ENCODE results near the gene RBM44.
"Not testable (repeated sequence)": the region's sequence is repeated elsewhere in the genome, so short reads cannot be mapped to it uniquely, and the experiment has no call there.

RBM44 gene, protein sequence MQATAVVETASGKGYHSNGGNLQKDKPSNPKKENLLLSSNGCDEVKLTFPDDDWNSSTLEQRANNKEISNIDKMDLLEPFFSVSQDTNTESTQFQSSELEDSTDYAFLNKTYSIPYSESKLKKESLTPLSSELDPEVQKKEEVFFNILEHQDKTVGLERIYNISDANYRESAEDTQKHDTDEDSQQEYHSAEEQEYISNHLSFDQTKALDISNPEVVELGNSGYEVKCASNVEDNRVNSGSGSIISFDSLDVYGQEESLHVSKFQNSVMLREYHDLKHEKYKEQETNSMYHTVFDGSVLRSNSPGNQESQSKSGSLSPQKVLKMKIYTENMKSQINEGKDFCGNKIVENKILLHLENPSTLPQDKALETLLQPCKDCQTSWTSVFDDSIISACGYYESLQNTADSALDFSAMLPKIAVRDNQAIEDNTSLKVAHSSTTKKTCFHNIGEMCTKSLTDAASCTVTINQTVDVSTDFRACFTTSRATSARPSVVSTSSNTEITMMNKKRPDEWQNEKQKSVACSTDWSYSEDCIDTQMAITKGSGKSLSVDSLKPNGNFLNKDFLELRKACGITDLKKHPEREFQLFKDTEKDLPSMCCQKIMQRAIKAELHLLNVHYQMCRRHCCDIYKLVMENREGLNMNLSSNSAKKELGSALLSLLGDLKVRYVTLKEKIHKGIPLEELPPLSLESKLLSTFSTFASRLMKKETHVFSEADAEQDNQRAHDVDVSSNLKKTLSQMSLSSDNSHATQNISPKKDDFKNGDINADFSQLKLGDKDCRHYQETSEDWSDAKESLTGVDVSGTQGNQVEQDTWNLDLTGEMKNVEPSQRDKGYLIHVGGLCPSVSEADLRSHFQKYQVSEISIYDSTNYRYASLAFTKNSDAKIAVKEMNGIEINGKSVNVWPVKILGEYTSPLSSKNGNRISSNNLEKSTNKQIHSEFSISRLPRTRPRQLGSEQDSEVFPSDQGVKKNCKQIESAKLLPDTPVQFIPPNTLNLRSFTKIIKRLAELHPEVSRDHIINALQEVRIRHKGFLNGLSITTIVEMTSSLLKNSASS

DNA sequence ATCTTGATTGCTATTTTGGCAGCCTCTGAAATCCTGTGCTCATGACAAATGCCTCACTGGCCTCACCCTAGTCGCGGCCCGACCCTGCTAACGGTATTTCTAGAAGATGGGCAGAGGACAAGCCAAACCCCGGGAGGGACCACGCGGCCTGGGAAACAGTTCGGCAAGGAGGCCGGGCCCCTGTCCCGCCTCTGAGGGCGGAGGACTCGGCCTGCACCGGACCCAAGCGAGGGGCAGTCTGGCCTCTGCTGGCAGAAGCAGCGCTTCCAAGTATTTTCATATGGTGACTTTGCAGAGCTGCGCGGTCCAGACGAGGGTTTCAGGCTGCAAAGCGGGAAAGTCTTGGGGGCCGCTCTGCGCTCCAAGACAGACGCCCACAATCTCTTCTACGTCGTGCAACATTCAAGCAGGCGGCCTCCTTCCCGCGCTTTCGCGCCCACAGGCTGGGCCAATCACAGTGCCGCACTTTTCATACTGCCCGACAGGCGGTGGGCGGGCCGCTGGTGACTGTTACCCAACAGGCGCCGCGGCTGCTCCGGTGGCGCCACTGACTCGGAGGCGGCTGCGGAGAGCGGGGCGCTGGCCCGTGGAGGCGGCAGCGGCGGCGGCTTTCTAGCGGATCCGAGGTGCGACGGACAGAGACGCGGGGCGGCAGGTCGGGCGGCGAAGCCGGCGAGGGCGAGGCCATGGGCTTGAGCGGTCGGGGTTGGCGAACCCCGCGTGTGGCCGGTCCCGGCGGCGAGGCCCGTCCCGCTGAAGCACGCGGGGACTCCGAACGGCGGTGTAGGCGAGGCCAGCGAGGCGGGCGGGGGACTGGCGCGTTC lies at the start of gene RBM44:
RBM44 (plus strand) TSS at position 544 of the 824 bp plus-strand sequence. CDS start 14,831 bp downstream, outside the sequence.
- DNase-seq: no peak

DNA sequence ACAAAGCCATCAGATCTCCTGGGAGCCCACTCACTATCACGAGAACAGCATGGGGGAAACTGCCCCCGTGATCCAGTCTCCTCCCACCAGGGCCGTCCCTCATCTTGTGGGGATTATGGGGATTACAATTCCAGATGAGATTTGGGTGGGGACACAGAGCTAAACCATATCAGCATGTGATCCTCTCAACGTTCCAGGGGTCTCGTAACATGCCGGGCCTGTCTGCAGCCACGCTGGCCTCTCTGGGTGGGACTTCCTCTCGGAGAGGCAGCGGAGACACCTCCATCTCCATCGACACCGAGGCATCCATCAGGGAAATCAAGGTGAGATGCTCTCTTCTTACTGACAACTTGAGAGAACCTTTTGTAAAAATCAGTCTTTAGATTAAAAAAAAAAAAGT lies 49.6 kb upstream of the RBM44 start:
- DNase-seq: no peak

DNA sequence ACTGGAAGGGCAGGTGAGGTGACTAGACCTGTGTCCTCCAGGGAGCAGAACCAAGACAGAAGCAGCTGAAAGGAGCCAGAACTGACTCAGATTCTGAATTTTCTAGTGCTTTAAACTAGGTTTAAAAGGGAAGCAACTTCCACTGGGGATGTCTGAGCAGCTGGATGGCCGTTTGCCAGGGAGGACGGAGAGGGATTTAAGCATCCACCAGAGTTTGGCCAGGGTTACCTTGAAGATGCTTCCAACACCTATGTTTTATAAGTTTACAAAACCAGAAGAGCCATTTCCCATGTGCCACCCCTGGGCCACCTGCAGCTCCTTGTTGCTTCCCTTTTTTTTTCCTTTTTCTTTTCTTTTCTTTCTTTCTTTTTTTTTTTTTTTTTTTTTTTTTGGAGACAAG lies 48.6 kb upstream of the RBM44 start:
- no peak for DNase-seq

DNA sequence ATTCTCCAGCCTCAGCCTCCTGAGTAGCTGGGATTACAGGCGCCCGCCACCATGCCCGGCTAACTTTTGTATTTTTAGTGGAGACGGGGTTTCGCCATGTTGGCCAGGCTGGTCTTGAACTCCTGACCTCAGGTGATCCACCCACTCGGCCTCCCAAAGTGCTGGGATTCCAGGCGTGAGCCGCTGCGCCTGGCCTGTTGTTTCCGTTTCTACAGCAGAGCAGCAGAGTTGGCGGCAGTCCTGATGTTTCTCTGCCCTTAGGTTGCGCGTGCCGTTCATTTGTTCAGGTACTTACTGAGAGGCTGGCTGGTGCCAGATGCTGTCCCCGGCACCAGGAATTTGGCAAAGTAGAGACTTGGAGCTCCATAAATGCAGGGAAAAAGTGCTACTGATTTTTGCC lies 48.1 kb upstream of the RBM44 start:
- not testable (repeated sequence) for DNase-seq

DNA sequence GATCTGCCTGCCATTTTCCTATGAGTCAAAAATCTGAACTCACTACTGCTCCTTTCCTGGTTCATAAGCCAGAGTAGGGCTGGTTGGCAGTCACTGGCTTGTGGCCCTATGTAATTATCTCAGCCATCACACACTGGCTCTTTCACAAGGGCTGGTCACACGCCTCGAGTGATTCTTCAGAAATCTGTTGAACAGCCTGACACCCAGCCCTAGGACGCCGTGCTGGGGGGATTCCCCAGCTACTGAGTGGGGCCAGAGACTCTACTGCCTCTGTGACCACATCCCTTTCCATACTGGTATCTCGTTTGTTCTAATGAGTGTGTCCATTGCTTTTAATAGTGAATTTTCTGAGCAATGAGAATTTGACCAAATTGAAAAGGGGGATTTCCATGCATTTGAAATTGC lies 45.8 kb upstream of the RBM44 start:
- no peak for DNase-seq

DNA sequence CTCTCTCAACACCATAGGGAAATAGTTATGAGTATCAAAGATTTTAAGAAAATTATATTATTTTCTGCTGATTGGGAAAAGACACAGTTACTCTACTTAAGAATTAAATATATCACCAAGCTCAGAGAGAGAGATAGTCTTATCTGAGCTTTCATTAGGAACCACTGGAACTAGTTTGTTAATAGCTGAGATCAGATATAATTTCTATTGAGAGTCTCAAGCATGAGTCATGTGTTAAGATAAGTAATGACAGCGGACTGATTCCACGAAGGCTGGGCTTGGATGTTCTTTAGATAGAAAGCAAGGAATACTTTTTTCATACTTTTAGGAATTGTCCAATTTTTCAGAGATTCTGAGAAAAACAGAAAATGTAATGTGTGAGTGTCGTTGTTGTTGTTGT lies 44.4 kb upstream of the RBM44 start:
- no peak for DNase-seq

DNA sequence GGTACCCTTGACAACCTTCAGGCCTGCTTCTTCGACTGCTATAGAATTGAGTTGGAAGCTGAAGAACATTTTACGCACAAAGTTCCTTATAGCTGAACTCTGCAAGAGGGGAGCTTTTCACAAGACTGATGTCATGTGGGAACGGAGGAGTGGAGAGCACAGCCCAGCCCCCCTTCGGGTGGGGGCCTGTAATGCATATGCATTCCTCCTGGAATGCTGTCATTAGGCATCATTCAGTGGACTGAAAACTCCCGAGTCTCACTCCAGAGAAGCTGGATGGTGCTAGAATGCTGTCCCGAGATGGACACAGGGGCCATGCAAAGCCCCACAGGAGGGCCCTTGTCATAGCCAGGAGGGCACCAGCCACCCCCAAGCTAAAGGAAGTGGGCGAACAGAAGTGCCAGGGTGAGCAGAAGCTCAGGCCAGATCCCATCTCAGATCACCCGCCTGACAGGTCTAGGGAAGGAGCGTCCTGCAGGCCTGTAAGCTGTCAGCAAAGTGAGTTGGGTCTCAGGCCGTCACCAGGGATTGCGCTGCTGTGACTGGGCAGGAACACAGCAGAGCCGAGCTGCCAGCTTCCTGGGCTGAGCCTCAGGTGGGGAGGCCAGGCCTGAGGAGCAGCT lies 43.8 kb upstream of the RBM44 start:
- DNase-seq: no peak

DNA sequence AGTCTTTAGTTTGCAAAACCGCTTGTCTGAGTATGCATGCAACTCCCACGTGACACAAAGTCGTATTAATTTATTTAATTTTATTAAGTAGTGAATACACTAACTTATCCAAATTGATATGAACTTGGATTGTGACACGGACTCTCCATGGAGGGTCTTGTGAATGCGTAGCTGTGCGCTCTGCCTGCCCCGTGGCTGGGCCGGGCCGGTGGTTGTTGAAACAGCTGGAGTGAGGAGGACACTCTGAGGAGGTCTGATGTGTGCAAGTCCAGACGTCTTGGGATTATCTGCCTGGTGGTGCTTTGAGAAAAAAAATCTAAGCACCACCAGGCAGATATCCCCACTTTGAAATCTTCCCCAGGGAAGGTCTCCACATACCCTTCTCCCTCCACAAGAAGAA lies 41.0 kb upstream of the RBM44 start:
- DNase-seq: no peak

DNA sequence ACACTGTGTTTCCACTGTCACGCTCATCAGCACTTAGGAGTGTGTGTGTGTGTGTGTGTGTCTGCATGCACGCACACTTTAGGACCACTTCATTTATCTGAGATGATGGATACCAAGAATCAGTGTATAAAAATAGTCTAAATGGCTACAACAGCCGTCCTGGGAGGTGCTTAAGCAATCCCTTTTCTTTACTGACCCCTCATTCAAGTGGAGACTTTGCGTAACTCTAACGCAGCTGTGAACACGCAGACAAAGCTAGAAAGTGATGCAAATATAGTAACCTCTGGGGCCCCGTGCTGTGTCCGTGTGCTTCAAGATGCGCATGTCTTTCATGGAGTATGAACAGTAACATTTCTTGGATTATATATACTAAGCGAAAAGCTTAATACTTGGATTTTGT lies 40.4 kb upstream of the RBM44 start:
- DNase-seq: no peak

DNA sequence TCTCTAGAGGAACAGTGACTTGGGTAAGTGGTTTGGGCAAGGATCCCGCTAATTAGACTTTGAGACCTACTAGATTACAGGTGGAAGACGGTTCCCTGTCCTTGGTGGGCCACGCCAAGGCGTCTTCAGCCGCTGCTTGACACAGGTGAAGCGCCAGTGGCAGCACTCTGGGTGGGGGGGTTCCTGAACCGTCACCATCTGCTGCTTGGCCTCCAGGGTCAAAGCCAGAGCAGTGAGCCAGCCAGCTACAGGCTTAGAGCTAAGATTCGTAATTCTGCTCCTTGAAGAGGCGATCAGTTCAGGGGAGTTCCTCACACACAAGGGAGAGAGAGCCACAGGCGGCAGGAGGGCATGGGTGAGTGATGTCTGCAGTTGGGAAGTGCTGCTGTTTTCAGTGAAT lies 39.4 kb upstream of the RBM44 start:
- DNase-seq: no peak

DNA sequence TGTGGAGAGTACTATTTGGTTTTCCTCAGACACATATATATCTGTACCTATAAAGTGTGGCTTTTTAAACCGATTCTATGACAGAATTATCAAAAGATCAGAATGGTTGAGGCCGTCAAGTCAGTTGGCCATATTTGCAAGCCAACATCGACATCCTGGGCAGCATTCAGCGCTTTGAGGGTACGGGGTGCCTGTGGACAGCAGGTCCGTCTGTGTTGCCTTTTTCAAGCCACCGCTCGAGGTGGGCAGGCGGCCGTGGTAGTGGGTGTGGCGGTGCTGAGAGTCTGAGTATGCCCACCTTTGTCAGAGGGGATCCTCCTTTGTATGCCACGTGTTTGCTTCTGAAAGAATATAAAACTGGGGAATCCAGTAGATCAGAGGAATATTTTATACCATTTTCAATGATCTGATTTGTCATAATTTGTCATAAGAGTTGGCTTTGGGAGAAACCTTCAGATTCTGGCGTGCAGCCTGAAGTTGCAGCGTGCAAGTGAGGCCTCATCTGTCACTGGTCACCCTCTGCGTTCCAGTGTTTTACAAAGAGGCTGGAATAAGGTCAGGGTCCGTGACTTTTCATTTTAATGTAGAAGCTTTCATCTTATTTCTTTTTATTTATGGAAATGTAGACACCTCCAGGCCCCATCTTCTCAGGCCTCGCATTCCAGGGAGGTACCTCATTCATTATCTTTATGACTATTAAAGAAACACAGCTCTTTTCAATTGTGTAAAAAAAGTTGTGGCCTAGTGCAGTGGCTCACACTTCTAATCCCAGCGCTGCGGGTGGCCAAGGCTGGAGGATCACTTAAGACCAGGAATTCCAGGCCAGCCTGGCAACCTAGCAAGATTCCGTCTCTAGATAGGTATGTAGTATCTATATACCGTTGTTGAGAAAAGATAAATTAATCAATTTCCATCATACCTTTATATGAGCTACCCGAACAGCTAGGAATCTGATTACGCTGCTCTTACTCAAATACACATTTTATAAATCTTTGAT lies 37.8 kb upstream of the RBM44 start:
- no peak for DNase-seq

DNA sequence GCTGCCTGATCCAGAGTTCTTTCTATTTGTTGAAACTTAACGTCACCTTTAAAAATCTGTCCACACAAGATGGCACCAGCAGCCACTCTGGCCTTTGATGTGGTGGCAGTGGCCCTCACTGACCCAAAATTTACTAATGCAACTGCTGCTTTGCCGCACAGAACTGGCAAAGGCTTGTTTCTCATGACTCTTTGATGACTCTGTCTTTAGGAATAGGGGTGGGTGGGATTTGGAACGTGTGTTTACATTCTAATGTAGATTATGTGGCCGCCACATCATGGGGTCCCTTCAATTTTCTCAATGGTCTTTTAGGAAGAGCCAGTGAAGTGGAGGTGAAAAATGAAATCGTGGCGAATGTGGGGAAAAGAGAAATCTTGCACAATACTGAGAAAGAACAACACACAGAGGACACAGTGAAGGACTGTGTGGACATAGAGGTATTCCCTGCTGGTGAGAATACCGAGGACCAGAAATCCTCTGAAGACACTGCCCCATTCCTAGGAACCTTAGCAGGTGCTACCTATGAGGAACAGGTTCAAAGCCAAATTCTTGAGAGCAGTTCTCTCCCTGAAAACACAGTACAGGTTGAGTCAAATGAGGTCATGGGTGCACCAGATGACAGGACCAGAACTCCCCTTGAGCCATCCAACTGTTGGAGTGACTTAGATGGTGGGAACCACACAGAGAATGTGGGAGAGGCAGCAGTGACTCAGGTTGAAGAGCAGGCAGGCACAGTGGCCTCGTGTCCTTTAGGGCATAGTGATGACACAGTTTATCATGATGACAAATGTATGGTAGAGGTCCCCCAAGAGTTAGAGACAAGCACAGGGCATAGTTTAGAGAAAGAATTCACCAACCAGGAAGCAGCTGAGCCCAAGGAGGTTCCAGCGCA lies 36.0 kb upstream of the RBM44 start:
- not testable (repeated sequence) for DNase-seq

DNA sequence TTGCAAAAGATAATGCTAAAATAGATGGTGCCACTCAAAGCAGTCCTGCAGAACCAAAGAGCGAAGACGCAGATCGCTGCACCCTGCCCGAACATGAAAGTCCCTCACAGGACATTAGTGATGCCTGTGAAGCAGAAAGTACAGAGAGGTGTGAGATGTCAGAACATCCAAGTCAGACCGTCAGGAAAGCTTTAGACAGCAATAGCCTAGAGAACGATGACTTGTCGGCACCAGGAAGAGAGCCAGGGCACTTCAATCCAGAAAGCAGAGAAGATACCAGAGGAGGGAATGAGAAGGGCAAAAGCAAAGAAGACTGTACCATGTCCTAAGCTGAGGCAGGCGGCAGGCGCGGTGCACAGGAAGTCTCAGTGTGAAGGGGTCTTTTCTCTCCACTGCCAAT lies 34.8 kb upstream of the RBM44 start:
- no peak for DNase-seq

DNA sequence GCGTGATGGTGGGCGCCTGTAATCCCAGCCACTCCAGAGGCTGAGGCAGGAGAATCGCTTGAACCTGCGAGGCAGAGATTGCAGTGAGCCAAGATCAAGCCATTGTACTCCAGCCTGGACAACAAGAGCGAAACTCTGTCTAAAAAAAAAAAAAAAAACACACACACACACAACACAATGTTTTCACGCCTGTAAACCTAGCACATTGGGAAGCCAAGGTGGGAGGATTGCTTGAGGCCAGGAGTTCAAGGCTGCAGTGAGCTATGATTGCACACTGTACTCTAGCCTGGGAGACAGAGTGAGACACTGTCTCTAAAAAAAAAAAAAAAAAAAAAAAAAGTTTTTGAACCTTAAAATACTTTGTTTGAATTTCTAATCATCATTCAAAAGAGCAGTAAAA lies 33.5 kb upstream of the RBM44 start:
- not testable (repeated sequence) for DNase-seq

DNA sequence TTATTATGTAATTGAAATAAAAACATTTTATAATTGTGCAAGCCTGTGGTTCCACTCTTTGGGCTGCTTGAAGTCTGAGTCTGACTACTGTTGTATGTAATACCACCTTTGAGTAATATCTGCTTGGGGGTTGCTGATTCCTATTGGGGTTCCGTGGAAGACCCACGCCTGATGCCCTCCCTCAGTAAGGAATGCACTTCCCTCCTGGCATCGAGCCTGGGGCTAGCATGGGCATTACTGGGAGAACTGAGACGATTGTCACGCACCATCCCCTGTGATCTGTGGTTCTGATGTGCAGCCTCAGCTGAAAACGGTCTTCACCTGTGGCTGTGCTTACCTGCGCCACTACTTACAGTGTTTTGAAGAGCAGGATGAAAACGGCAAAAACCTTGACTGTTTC lies 32.7 kb upstream of the RBM44 start:
- no peak for DNase-seq

DNA sequence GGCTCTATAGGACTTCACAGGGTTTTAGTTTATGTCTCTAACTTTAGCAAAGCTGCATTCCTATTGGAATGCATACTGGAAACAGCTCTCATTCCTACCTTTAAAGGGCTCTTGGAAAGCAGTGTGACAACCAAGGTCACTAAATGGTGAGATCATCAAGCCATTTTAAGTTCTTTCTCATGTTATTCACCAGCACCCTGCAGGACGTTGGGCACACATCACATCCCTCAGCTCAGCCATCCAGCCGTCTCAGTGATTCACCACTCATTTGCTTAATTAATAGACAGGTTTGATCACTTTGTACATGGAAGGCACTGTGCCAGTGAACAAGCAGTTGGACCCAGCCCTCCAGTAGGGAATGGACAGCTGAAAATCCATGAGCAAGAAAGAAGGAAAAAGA lies 32.2 kb upstream of the RBM44 start:
- DNase-seq: no peak

DNA sequence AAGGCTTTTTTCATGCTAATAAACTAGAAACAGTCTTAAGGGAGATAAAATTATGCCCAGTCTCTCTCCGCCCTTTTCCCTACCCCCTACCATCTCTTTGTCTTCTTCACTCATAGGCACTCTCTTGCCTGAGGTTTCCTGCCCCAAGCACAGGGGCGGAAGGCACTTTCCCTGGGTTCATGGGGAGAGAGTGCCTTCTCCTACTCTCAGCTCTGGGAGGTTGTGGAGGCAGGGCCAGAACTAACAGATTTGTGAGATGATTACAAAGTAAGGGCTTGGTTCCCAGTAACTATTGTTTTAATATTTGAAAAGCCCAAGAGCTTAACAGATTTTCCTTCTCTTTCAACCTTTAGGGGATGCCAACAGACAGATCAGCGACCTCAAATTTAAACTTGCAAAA lies 26.1 kb upstream of the RBM44 start:
- no peak for DNase-seq

DNA sequence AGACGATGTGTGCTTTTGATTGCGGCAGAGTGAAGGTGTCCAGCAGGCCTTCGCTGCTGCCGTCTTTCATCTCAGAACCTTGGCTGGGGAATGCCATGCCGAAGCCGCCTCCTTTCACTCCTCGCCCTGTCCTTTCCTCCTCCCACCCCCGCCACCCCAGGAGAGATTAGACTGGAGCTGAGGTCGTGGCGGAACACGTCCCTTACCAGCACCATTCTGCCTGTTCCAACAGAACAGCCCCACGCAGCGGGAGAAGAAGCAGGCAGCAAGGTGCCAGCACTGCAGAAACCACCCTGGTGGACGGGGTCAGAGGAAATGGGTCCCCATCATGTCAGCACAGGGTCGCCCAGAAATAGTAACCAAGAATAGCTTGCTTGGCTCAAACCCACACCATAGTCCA lies 24.8 kb upstream of the RBM44 start:
- DNase-seq: no peak

DNA sequence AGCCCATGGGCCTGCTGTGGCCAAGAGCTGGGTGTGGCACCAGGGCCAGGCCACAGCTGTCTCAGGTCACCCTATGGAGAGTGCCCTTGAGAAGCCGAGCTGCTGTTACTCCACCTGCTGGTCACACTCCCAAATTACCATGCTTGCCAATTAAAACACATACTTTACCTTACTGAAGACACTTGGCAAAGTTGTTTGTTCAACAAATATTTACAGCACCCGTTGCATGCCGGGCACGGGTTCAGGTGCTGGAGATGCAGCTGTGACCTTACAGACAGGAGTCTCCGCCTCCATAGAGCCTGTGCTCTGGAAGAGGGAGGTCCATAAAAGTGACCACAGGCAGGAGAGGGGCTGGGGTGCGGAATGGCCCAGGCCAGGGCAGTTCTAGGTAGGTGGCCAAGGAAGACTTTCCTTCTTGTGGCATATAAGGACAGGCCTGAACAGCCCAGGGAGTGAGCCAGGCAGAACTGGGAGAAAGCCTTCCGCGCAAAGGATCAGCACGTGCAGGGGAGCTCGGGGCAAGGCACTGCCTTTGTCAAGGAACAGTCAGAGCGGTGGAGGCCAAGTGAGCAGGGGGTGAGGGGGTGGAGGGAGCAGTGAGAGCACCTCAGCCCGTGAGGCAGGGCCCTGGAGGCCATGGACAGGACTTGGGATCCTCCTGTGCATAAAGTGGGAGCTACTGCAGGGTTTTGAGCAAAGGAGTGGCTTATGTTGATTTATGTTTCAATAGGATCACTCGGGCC lies 23.6 kb upstream of the RBM44 start:
- DNase-seq: peak; percentile 17
